Hepatocyte (in vitro differentiated cells): ENCODE measurements around the gene RPL7A. TPM values are rescaled to one million over a fixed set of nuclear protein-coding genes. Genes with fewer than 3 reads are reported as not detected.

Source experiments
- DNase-seq: peaks from one replicate; pipeline ENCODE4 v3.0.0-alpha.2; 2016; ENCODE audit warnings: low spot score
- H2AFZ ChIP-seq: fragments of 200-600 bp; sonication (generic); 2 replicates; pipeline ENCODE4 v1.6.0; 2016; ENCODE audit warnings: antibody characterized with exemption, mild to moderate bottlenecking
- H3K27ac ChIP-seq: fragments of 200-600 bp; sonication (generic); 2 replicates; pipeline ENCODE4 v1.5.1; 2016; ENCODE audit warnings: mild to moderate bottlenecking
- H3K27me3 ChIP-seq: fragments of 200-600 bp; sonication (generic); 2 replicates; pipeline ENCODE4 v1.6.1; 2016
- H3K36me3 ChIP-seq: fragments of 200-600 bp; sonication (generic); replicated peaks from 2 replicates; pipeline ENCODE4 v1.5.1; 2016; ENCODE audit warnings: low read depth; ENCODE audit not compliant: insufficient read depth
- H3K4me1 ChIP-seq: fragments of 200-600 bp; sonication (generic); 2 replicates; pipeline ENCODE4 v1.5.1; 2016; ENCODE audit warnings: mild to moderate bottlenecking, moderate library complexity; ENCODE audit not compliant: insufficient read depth
- H3K4me2 ChIP-seq: fragments of 200-600 bp; sonication (generic); 2 replicates; pipeline ENCODE4 v1.6.0; 2016
- H3K4me3 ChIP-seq: fragments of 200-600 bp; sonication (generic); 2 replicates; pipeline ENCODE4 v1.5.1; 2016; ENCODE audit warnings: mild to moderate bottlenecking
- H3K79me2 ChIP-seq: fragments of 200-600 bp; sonication (generic); 2 replicates; pipeline ENCODE4 v1.6.0; 2017; ENCODE audit warnings: mild to moderate bottlenecking
- H3K9me2 ChIP-seq: fragments of 200-600 bp; sonication (generic); replicated peaks from 2 replicates; pipeline ENCODE4 v1.6.0; 2017; ENCODE audit warnings: mild to moderate bottlenecking; ENCODE audit not compliant: insufficient read depth
- H3K9me3 ChIP-seq: fragments of 200-600 bp; sonication (generic); 2 replicates; pipeline ENCODE4 v1.5.1; 2016; ENCODE audit warnings: low read depth, mild to moderate bottlenecking
- H4K20me1 ChIP-seq: fragments of 200-600 bp; sonication (generic); 2 replicates; pipeline ENCODE4 v1.6.0; 2016; ENCODE audit warnings: mild to moderate bottlenecking; ENCODE audit not compliant: insufficient read depth, poor library complexity, severe bottlenecking
- EZH2 ChIP-seq: fragments of 200-600 bp; sonication (generic); IDR thresholded peaks from 2 replicates; pipeline ENCODE4 v1.6.1; 2016; ENCODE audit warnings: antibody characterized with exemption, mild to moderate bottlenecking, borderline replicate concordance
- EZH2phosphoT487 ChIP-seq: fragments of 200-600 bp; sonication (generic); IDR thresholded peaks from one replicate; pipeline ENCODE4 v1.6.1; 2018; ENCODE audit warnings: antibody characterized with exemption, mild to moderate bottlenecking, low read depth, moderate library complexity; ENCODE audit not compliant: unreplicated experiment, severe bottlenecking
- WGBS: methylation state at CpG from one replicate; pipeline ENCODE4 v1.1.6; 2016; ENCODE audit warnings: low lambda C conversion rate; ENCODE audit errors: missing lambda C conversion rate; 5-methylcytosine and 5-hydroxymethylcytosine counted together
- polyA plus RNA-seq: library from polyadenylated mRNA; unstranded; fragments of >200 nt; fragmentation: Nextera tagmentation; extraction: Ambion mirVana; gene quantifications from 2 replicates; pipeline ENCODE4 v1.2.1, GENCODE V29; 2016
- total RNA-seq: library from RNA; depleted of rRNA; stranded (reverse); fragments of >200 nt; gene quantifications from 2 replicates; pipeline ENCODE4 v1.2.3, GENCODE V29; 2014
- TF ChIP-seq, protein P1 (sequence below): fragments of 200-600 bp; sonication (generic); IDR thresholded peaks from 2 replicates; pipeline ENCODE4 v1.5.1; 2016; ENCODE audit warnings: antibody characterized with exemption, mild to moderate bottlenecking; ENCODE audit not compliant: poor library complexity

Gene RPL7A
- total and polyA plus RNA-seq, 2 experiments from 2014 or later = 377 to 2,226 TPM

DNA sequence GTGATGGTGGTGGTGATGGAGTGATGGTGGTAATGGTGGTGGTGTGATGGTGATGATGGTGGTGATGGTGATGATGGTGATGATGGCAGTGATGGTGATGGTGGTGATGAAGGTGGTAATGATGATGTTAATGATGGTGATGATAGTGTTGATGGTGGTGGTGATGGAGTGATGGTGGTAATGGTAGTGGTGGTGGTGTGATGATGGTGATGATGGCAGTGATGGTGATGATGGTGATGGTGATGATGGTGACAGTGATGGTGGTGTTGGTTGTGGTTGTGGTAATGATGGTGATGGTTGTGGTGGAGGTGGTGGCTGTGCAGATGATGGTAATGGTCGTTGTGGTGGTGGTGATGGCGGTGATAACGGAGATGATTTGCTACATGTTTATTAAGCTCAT is 35.4 kb downstream of the RPL7A start:
- no peak overlapping the region for H3K4me3 ChIP-seq
- no peak overlapping the region for H3K4me2 ChIP-seq
- H3K27ac ChIP-seq = no peak overlapping the region
- H2AFZ ChIP-seq = no peak overlapping the region
- no peaks in the 10 kb centered on the region for H3K36me3 ChIP-seq
- no peaks in the 10 kb centered on the region for H3K79me2 ChIP-seq
- no peaks in the 10 kb centered on the region for H4K20me1 ChIP-seq
- 96% methylated on average over 3 of the region's 3 CpGs for WGBS
- H3K27me3 ChIP-seq = no peaks in the 10 kb centered on the region
- H3K9me3 ChIP-seq = no peaks in the 10 kb centered on the region
- H3K4me1 ChIP-seq = no peaks in the 10 kb centered on the region
- TF ChIP-seq, protein P1, sequence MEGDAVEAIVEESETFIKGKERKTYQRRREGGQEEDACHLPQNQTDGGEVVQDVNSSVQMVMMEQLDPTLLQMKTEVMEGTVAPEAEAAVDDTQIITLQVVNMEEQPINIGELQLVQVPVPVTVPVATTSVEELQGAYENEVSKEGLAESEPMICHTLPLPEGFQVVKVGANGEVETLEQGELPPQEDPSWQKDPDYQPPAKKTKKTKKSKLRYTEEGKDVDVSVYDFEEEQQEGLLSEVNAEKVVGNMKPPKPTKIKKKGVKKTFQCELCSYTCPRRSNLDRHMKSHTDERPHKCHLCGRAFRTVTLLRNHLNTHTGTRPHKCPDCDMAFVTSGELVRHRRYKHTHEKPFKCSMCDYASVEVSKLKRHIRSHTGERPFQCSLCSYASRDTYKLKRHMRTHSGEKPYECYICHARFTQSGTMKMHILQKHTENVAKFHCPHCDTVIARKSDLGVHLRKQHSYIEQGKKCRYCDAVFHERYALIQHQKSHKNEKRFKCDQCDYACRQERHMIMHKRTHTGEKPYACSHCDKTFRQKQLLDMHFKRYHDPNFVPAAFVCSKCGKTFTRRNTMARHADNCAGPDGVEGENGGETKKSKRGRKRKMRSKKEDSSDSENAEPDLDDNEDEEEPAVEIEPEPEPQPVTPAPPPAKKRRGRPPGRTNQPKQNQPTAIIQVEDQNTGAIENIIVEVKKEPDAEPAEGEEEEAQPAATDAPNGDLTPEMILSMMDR = no peak
- TF ChIP-seq EZH2 (no peak), EZH2phosphoT487 (no peak)
- DNase-seq = no peak
- H3K9me2 ChIP-seq = no peaks in the 10 kb centered on the region

DNA sequence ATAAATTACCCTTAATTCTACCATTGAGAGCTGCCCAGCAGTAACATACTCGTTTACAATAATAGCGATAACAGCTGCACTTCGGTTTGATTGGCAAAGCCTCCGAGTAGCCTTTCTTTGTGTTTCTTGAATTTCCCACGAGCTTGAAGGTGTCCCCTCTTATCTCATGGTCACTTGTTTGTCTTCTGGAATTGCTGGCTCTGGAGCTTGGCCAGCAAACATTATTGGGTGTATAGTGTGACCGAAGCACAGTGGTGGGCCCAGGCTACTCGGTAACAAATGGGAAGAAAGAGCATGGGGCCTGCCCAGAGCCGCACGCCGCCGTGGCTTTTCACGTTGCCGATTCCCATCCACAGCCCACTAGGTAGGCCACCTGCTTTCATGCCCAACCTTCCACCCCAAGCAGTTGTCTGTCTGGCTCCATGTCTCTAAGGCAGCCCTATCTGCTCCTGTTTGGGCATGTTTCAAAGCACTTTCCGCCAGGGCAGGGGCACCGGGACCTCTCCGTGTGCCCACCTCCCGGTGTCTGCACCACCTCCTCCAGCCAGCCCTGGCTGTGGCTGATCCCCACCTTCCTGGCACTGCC is 36.8 kb downstream of the RPL7A start:
- Histone ChIP-seq H3K4me1 (no peaks in the 10 kb centered on the region), H3K9me3 (no peaks in the 10 kb centered on the region), H2AFZ (no peak overlapping the region), H3K79me2 (no peaks in the 10 kb centered on the region), H3K9me2 (no peaks in the 10 kb centered on the region), H3K27me3 (no peaks in the 10 kb centered on the region), H3K4me3 (no peak overlapping the region), H3K27ac (no peak overlapping the region), H3K36me3 (no peaks in the 10 kb centered on the region), H4K20me1 (no peaks in the 10 kb centered on the region), H3K4me2 (no peak overlapping the region)
- DNase-seq = no peak
- TF ChIP-seq, protein P1 = no peak
- no peak for TF ChIP-seq EZH2
- no peak for TF ChIP-seq EZH2phosphoT487
- WGBS = 79% methylated on average over 17 of the region's 17 CpGs

DNA sequence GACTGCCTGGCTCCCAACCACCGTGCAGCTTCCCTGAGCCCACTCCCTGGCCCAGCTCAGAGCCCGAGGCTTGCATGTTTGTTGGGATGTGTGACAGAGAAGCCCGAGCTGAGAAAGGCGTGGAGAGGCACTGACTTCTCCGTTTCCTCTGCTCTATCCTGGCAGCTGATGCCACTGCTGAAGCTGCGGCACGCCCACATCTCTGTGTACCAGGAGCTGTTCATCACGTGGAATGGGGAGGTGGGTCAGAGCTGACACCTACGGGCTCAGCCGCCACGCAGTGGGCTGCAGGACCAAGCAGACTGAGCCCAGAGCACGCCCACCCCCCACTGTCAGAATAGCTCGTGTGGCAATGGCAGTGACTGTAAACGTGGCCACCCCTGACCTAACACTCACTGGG is 37.4 kb downstream of the RPL7A start:
- Histone ChIP-seq H3K4me2 (no peak overlapping the region), H4K20me1 (no peaks in the 10 kb centered on the region)
- no peak for DNase-seq

More for the DNA sequence above, 37.4 kb downstream of the RPL7A start:
- no peaks in the 10 kb centered on the region for H3K27me3 ChIP-seq
- H3K4me1 ChIP-seq = no peaks in the 10 kb centered on the region
- no peak overlapping the region for H3K4me3 ChIP-seq
- 90% methylated on average over 14 of the region's 14 CpGs for WGBS
- no peak overlapping the region for H3K27ac ChIP-seq
- H3K36me3 ChIP-seq = no peaks in the 10 kb centered on the region
- H3K79me2 ChIP-seq = no peaks in the 10 kb centered on the region
- H3K9me2 ChIP-seq = no peaks in the 10 kb centered on the region
- H3K9me3 ChIP-seq = no peaks in the 10 kb centered on the region
- TF ChIP-seq EZH2phosphoT487 = no peak
- no peak for TF ChIP-seq EZH2
- TF ChIP-seq, protein P1 = no peak
- H2AFZ ChIP-seq = no peak overlapping the region
